Fibroblast of skin of right quadriceps (primary cell): Measurements from ENCODE around the gene SLC7A6OS.
A peak's percentile ranks its signal among the peaks of the same experiment; 100 is the strongest.

Experiments
- DNase-seq: peaks from one replicate; pipeline ENCODE4 v3.0.0-alpha.2; 2013

SLC7A6OS gene

DNA sequence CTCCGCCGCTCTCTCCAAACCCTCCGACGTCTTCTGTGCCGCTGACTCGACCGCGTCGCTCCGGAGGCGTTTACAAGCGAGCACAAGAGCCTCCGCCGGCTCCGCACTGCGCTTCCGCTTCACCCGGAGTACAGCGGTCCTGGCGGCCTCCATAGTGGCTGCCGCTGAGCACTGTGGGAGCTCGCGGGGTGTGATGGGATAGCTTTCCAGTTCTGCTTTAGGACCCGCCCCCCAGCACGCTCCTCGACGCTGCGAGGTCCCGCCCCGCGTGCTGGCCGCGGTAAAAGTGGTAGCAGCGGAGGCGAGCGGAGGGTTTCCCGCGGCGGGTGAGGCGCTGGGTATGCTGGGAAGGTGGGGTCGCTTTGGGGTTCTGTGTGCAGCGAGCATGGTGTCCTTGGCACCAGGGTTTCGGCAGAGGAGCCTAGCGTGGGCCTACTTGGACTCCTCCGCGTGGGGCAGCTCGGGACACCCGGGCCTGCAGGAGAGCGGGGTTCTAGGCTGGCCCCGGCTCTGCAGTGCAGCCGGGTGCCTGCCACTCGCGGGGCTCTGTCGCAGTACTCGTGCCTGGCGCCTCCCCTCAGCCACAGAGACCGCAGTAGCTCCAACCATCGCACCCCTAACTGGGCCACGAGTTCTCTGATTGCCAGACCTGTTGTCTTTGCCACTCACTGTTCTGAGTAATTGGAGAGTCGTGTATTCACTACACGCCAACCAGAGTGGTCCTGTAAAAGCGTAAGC, at the start of gene SLC7A6OS, which contains the start of gene PRMT7:
SLC7A6OS (minus strand) TSS at position 173 of the 738 bp plus-strand sequence; CDS start at position 153, 20 bp downstream.
PRMT7 (plus strand) TSS at position 246 of the 738 bp plus-strand sequence. CDS start 4,961 bp downstream, outside the sequence.
- DNase-seq = peak; percentile 85

DNA sequence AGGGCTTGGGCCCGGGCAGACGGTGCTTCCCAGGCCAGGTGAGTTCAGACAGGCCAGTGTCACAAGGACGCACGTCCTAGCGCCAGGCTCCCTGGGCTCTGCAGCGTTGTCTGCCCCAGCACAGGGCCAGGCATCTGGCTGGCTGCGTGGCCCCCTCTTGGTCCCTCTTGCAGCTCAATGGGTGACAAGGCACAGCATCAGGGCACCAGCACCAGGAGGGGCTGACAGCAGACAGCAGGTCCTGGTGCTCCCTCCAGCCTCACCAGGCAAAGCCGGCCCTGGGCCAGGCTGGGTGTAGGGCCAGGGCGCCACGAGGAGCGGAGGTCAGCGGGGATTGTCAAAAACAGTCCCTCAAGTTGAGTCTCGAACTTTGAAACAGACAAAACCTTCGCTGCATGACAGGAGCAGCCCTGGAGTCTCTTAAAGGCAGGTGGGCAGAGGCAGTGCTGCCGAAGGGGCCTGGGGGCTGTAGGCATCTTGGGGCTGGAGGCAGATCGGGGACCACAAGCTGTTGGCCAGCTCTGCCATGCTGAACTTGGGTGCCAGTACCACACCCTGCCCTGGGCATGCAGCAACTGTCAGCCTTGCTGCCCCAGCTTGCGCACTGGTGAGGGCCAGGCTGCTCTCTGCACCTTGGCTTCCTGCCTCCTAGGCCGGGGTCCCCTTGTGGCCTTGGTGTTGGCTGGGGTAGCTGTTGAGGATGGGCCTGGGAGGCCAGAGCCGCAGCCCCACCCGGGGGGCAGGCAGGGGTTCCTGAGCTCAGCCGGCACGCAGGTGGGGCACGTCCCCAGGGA, 48.8 kb upstream of the SLC7A6OS start:
- DNase-seq = no peak

DNA sequence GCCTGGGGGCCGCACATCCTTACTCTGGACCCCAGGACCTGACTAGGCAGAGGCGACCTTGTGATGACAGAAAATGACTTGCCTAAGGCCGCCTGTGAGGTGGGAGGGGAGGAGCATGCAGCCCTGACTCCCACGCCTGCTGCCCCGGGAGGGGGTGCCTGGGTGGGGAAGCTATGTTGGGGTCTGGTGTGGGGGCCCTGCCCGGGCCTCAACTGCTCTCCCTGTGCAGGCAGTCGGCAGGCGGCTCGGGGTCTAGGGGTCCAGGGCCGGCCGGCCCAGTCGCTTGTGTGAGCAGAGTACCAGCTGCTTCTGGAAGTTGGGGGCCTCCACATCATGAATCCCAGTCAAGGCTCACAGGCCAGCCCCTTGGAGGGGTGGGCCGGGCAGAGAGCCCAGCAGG, 48.2 kb upstream of the SLC7A6OS start:
- no peak for DNase-seq

DNA sequence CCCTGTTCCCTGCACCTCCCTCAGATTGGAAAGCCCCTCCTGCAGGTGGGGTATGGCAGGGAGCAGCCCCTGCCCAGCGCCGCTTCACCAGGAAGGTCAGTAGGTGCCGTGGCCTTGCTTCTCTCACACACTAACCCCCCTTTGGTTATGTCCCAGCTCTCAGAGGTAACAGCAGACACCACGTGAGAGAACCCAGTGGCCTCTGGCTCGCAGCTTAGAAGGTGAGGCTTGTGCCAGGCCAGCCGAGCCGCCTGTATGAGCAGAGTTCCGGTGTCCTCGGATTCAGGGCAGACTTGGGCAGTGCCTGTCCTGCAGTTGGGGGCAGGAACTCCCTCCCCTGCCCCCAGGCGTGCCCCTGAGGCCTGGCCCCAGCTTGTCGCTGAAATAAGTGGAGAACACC, 47.2 kb upstream of the SLC7A6OS start:
- no peak for DNase-seq

DNA sequence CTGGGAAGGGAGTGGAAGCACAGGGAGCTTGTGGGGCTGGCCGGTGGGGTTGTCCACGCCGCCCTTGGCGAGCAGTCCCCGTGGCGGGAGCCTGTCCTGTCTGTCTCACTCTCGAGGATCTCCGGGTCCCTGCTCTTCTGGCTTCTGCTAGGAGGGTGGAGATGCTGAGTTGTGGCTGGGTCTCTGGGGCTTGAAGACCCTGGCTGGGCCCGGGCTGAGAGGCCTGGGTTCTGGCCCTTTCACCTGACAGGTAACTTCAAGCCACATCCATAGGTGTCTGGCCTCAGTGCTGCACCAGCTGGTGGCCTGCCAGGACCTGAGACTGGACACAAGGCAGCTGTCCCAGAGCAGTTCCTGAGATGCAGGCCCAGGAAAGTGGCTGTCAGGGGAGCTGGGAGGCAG, 46.8 kb upstream of the SLC7A6OS start:
- DNase-seq = no peak

DNA sequence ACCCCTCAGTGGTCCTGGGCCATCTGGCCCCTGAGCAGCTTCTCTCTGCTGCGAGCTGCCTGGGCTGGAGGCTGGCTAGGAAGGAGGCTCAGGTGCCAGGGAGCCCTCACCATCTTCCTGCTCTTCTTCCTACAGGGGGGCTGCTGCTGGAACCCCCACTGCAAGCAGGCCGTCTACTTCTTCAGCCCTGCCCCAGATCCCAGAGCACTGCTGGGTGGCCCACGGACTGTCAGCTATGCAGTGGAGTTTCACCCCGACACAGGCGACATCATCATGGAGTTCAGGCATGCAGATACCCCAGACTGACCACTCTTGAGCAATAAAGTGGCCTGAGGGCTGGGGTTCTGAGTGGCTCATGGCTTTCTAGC, 46.2 kb upstream of the SLC7A6OS start:
- no peak for DNase-seq

DNA sequence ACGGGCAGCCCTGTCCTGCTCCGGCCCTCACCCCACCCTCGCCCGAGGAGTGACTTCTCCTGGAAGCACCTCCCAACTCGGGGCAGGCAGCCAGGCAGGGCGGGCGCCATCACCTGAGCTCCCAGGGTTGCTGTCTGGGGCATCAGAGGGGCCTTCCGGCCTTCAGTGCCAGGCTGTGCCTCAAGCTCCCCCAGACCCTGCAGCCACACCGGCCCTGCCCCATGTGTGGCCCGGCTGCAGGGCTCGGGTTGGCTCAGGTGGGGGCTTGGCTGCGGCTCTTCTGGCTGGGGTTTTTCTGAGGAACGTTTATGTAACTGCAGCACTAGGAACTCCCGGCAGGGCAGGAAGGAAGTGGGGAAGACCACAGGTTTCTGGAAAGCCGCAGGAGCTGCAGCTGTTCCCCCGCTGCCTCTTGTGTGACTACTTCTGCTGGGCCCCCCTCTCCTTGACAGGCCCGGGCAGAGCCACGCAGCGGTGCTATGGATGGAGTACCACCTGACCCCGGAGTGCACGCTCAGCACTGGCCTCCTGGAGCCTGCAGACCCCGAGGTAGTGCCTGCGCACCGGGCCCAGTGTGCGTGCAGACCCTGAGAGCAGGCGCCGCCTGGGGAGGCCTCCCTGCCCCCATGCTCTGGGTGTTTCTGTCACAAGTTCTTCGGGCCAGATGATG, 45.6 kb upstream of the SLC7A6OS start:
- peak; percentile 15 for DNase-seq

DNA sequence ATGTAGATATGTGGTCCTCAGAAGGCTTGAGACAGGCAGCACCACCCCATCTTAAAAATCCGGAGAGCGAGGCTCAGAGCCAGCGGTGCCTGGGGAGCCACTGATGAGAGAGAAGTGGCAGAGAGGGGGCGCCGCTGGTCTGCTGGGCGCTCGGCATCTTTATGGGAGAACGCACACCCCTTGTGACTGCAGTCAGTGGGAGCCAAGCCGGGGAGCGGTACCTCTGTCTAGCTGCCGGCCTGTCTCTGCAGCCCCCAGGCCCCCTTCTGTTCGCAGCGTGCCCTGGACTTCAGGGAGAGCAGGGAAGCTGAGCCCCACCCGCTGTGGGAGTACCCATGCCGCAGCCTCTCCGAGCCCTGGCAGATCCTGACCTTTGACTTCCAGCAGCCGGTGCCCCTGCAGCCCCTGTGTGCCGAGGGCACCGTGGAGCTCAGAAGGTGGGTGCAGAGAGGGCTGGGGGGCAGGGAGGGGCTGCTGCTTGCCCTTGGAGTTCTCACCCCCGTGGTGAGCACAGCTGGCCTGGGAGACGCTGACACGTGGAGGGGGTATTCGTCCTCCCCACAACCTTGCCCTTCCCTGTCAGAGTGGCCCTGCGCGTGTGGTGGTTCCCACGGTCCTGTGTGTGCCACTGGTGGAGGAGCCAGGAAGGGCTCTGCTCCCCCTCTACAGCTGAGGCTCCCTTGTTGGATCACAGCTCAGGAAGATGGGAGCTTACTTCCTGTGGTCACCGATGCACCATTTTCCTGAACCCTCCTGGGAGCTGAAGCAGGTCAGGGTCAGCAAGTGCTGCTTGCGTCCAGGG, 44.9 kb upstream of the SLC7A6OS start:
- no peak for DNase-seq

DNA sequence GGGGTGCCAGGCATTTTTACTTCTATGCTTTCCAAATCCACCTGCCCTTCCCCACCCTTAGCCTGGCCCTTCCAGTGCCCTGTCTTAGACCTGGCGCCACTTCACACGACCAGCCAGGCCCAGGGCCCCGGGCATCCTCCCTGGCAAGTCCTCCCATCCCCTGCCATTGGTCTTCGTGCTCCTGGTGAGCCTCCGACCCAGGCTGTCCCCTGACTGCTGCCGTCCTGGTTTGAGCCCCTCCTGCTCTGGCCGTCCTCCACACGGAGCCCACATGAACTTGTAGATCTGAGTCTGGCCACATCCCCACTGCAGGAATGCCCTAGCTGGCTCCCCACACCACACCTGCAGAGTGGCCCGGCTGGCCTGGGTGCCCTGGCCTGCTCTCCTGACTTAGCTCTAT, 44.1 kb upstream of the SLC7A6OS start:
- DNase-seq = no peak

DNA sequence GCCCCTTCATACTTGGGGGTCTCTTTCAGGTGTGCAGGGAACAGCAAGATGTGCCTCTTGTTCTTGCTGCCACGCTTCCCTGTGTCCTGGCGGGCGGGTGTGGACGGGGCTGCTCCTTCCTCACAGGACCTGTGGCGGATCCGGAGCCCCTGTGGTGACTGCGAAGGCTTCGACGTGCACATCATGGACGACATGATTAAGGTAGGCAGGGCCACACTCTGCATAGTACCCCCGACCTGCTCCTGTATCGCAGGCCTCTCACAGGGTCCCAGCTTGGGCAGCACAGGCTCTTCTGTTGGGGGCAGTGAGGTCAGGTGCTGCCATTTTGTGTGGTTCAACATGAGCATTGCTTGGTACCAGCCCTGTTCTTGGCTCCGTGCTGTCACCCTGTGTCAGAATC, 42.6 kb upstream of the SLC7A6OS start:
- no peak for DNase-seq

DNA sequence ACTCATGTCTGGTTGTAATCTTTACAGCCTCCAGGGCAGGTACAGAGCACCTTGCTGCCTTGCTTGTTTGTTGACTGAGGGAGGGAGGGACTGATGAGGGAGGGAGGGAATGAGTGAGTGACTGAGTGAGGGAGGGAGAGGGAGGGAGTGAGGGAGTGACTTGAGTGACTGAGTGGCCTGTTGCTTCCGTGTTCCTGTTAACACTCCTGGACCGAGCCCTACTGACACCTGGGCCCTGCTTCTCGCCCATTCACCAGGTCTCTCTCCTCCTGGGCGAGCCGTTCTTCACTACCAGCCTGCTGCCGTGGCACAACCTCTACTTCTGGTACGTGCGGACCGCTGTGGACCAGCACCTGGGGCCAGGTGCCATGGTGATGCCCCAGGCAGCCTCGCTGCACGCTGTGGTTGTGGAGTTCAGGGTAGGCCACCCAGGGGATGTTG, 41.3 kb upstream of the SLC7A6OS start:
- DNase-seq = no peak

DNA sequence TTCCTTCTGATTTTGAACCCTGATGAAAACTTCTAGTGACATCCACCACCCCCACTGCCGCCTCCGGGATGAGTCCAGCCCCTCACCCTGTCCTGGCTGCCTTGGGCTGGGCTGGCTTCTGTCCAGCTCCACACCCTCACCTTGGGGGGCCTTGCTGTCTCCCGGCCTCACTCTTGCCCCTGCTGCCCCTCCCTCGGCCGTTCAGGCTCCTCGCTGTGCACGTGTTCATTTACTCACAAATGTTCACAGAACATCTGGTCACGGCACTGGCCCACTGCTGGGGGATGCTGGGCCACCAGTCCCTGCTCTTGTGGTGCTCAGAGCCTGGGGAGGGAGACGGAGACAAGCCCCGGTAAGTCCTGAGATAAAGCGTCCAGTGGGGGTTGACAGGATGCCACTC, 40.7 kb upstream of the SLC7A6OS start:
- DNase-seq = no peak

DNA sequence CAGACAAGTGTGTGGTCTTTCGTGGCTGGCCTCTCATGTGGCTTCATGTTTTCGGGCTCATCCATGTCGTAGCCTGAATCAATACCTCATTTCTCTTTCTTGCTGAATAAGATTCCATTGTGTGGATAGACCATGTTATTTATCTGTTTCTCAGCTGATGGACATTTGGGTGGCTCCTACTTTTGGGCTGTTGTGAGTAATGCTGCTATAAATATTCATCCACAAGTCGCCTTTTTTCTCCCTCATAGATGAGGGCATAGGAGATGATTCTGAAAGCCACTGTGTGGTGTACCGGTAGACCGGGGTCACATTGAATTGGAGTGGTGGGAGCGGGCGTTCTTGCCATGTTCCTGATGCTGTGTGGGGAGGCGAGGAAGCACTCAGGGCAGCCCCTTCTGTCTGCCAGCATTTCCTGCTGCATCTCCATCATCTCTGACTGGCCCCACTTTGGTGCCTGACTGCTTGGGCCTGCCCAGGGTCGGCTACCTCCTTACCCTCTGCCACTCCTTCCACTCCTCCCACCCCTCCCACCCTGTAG, 40.1 kb upstream of the SLC7A6OS start:
- no peak for DNase-seq

DNA sequence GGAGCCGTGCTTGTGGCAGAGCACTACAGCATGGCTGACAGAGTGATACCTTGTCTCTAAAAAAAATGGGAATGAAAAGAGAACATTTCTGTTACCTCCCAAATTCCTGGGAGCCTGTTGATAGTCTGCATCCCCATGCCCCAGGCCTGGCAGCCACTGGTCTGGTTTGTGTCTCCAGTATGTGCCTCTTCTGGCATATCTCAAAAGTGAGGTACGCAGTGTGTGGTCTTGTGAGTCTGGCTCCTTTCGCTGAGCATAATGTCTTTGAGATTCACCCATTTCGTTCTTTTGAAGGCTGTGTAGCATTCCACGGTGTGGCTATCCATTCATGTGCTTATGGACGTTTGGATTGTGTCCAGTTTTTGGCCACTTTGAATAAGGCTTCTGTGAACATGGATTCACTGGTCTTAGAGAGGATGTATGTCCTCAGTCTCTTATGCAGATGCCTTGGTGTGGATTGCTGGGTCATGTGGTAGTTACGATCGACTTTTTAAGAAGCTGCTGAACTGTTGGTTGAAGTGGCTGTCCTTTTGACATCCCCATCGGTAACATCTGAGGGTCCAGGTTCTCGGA, 39.2 kb upstream of the SLC7A6OS start:
- no peak for DNase-seq

DNA sequence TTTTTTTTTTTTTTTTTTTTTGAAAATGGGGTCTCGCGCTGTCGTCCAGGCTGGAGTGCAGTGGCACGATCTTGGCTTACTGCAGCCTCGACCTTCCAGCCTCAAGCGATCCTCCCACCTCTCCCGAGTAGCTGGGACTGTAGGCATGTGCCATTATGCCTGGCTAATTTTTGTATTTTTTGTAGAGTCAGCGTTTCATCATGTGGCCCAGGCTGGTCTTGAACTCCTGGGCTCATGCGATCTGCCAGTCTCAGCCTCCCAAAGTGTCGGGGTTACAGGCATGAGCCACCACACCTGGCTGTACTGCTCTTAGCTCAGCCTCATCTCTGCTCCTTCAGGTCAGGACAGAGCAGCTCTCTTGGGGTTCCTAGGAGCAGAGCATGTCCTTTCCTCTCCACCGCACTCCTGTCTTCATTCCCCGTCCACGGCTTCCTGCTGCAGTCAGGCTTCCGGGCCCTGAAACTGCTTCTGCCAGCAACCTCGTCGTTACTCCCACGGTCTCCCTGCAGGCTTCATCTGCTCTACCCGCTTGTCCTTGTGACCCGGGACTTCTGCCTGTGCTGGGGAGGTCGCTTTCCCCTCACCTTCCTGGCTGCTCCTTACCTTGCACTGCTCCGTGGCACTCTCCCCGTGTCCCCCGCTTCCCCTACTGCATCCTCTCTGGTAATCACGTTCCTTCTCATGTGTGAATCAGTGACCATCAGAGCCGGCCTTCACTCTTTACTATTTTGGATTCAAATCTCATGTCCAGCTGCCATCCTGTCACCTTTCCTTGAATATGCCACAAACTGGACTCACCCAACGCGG, 38.1 kb upstream of the SLC7A6OS start:
- DNase-seq = no peak

DNA sequence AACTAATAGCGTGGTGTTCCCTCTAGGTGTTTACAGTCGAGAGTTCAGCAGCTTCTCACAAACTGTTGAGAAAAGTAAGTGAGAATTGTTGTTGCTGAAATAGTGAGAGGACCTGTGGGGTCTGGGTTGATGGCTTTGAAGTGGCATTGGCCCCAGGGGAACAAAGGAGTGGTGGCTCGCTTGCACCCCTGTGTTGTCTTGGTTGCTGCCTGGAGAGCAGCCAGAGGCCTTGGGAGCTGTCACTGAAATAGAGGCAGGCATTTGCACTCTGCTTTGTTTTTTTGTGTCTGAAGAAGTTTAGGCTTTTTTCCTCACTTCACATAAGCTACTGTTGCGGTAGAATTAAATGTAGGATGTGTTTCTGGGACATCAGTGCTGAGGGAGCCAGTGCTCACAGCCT, 36.9 kb upstream of the SLC7A6OS start:
- DNase-seq = no peak

DNA sequence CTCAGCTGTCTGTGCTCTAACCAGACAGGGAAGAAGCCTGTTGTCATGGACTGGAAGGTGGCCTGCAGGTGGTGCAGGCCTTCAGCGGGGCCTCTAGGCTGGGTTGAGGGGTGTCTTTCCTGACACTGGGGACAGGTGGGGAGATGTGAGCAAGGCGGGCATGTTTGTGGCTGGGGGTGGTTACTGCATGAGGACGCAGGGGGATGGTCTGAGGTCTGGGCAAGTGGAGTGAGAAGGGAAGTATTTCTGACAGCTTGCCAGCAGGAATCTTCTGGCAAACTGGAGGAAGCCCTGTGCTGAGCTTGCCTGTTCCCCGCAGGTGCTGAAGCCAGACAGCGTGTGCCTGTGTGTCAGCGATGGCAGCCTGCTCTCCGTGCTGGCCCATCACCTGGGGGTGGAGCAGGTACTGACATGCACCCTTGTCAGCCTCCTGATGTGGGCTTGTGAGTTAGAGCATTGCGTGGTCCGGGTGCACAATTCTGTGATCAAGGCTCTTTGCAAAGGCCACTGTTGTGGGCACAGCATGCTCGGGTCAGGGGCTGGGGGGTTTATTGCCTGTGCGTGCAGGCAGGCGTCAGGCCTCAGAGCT, 36.2 kb upstream of the SLC7A6OS start:
- DNase-seq = no peak

DNA sequence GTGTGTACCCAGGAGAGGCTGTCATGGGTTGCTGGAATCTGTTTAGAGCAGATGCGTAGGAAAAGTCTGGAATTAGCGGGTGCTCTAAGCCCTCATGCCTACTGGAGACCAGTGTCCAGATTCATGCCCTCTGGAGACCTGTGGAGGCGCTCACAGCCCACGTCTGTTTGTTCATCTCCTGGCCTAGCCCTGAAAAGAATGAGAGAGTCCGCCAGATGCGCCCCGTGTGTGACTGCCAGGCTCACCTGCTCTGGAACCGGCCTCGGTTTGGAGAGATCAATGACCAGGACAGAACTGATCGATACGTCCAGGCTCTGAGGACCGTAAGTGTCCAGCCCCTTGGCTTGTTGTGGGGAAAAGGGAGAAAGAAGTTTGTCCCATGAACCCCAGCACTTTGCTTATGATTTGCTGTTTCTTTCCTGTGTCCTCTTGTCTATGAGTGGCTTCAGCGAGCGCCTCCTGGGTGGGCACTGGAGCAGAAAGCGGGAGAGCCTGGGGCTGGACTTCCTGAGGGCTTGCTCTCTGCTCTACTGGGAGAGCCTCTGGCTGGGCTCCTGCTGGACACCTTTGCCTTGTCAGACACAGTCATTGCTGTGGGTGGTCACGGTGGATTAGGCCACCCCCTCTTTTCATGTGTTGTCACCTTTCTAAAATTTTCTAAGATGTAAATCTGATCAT, 35.4 kb upstream of the SLC7A6OS start:
- DNase-seq = no peak

DNA sequence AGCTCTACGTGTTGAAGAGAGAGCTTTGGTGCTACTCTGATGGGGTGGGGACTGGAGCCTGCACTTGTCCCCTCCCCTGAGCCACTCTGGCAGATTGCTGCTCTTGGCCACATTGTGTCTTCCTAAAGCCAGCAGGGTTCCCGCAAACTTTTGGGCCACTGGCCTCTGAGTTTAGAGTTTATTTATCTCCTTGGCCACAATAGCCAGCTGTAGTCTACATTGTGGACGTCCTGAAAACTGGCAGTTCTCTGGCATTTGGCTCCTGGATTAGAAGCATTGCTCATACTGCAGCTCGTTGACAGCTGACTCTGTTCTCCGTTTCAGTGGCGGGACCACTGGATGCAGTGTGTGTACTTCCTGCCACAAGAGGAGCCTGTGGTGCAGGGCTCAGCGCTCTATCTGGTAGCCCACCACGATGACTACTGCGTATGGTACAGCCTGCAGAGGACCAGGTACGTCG, 34.6 kb upstream of the SLC7A6OS start:
- no peak for DNase-seq

DNA sequence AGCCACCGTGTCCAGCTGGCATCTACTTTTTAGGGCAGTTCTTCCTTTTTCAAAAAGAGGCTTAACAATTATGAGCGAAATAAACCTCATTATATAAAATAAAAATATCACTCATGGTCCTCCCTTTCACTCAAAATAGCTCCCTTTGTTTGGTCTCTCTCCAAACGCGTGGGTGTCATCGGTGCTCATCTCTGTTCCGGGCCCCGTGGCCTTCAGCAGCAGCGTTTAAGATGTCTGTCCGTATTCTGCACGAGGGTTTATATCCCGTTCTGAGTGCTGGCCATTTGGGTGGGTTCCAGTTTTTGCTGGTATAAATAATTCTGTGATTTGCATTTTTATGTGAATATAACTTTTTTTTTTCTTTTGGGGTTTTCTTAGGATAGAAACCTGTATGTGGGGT, 33.5 kb upstream of the SLC7A6OS start:
- no peak for DNase-seq
